Hepatocyte (in vitro differentiated cells): Measurements from ENCODE around the gene NAMPT. TPM values are rescaled to one million over a fixed set of nuclear protein-coding genes. Genes with fewer than 3 reads are reported as not detected.
A peak's percentile ranks its signal among the peaks of the same experiment; 100 is the strongest.

Experiments used
- DNase-seq: peaks from one replicate; pipeline ENCODE4 v3.0.0-alpha.2; 2016; ENCODE audit warnings: low spot score
- H2AFZ ChIP-seq: fragments of 200-600 bp; sonication (generic); 2 replicates; pipeline ENCODE4 v1.6.0; 2016; ENCODE audit warnings: antibody characterized with exemption, mild to moderate bottlenecking
- H3K27ac ChIP-seq: fragments of 200-600 bp; sonication (generic); 2 replicates; pipeline ENCODE4 v1.5.1; 2016; ENCODE audit warnings: mild to moderate bottlenecking
- H3K27me3 ChIP-seq: fragments of 200-600 bp; sonication (generic); 2 replicates; pipeline ENCODE4 v1.6.1; 2016
- H3K36me3 ChIP-seq: fragments of 200-600 bp; sonication (generic); replicated peaks from 2 replicates; pipeline ENCODE4 v1.5.1; 2016; ENCODE audit warnings: low read depth; ENCODE audit not compliant: insufficient read depth
- H3K4me1 ChIP-seq: fragments of 200-600 bp; sonication (generic); 2 replicates; pipeline ENCODE4 v1.5.1; 2016; ENCODE audit warnings: mild to moderate bottlenecking, moderate library complexity; ENCODE audit not compliant: insufficient read depth
- H3K4me2 ChIP-seq: fragments of 200-600 bp; sonication (generic); 2 replicates; pipeline ENCODE4 v1.6.0; 2016
- H3K4me3 ChIP-seq: fragments of 200-600 bp; sonication (generic); 2 replicates; pipeline ENCODE4 v1.5.1; 2016; ENCODE audit warnings: mild to moderate bottlenecking
- H3K79me2 ChIP-seq: fragments of 200-600 bp; sonication (generic); 2 replicates; pipeline ENCODE4 v1.6.0; 2017; ENCODE audit warnings: mild to moderate bottlenecking
- H3K9me2 ChIP-seq: fragments of 200-600 bp; sonication (generic); replicated peaks from 2 replicates; pipeline ENCODE4 v1.6.0; 2017; ENCODE audit warnings: mild to moderate bottlenecking; ENCODE audit not compliant: insufficient read depth
- H3K9me3 ChIP-seq: fragments of 200-600 bp; sonication (generic); 2 replicates; pipeline ENCODE4 v1.5.1; 2016; ENCODE audit warnings: low read depth, mild to moderate bottlenecking
- H4K20me1 ChIP-seq: fragments of 200-600 bp; sonication (generic); 2 replicates; pipeline ENCODE4 v1.6.0; 2016; ENCODE audit warnings: mild to moderate bottlenecking; ENCODE audit not compliant: insufficient read depth, poor library complexity, severe bottlenecking
- CTCF ChIP-seq: fragments of 200-600 bp; sonication (generic); IDR thresholded peaks from 2 replicates; pipeline ENCODE4 v1.5.1; 2016; ENCODE audit warnings: antibody characterized with exemption, mild to moderate bottlenecking; ENCODE audit not compliant: poor library complexity
- EZH2 ChIP-seq: fragments of 200-600 bp; sonication (generic); IDR thresholded peaks from 2 replicates; pipeline ENCODE4 v1.6.1; 2016; ENCODE audit warnings: antibody characterized with exemption, mild to moderate bottlenecking, borderline replicate concordance
- EZH2phosphoT487 ChIP-seq: fragments of 200-600 bp; sonication (generic); IDR thresholded peaks from one replicate; pipeline ENCODE4 v1.6.1; 2018; ENCODE audit warnings: antibody characterized with exemption, mild to moderate bottlenecking, low read depth, moderate library complexity; ENCODE audit not compliant: unreplicated experiment, severe bottlenecking
- WGBS: methylation state at CpG from one replicate; pipeline ENCODE4 v1.1.6; 2016; ENCODE audit warnings: low lambda C conversion rate; ENCODE audit errors: missing lambda C conversion rate; 5-methylcytosine and 5-hydroxymethylcytosine counted together
- polyA plus RNA-seq: library from polyadenylated mRNA; unstranded; fragments of >200 nt; fragmentation: Nextera tagmentation; extraction: Ambion mirVana; gene quantifications from 2 replicates; pipeline ENCODE4 v1.2.1, GENCODE V29; 2016
- total RNA-seq: library from RNA; depleted of rRNA; stranded (reverse); fragments of >200 nt; gene quantifications from 2 replicates; pipeline ENCODE4 v1.2.3, GENCODE V29; 2014

The NAMPT gene
- total and polyA plus RNA-seq, 2 experiments from 2014 or later, result 71.8 to 299 TPM

DNA sequence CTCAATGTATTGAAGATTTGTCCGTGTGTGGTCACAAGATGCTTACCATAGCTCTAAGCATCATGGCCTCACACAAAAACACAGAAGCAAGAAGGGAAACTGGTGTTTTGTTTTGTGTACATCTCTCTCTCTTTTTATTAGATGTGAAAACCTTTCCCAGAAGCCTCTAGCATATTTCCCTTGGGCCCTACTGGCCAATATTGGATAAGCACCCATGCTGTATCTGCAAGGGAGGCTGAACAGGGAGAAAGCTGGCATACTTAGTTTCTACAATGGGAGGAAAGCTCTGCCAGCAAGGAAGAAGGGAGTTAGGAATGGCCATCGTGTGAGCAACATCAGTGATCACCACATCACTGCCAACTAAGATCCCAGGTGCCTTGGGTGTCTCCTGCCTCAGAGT lies 9.6 kb upstream of the NAMPT start:
- Histone ChIP-seq H2AFZ (no peak overlapping the region), H3K27ac (no peak overlapping the region), H3K9me3 (no peaks in the 10 kb centered on the region), H3K4me2 (no peak overlapping the region), H3K4me3 (no peak overlapping the region), H3K27me3 (no peaks in the 10 kb centered on the region), H3K36me3 (no peaks in the 10 kb centered on the region), H3K9me2 (no peaks in the 10 kb centered on the region), H4K20me1 (no peaks in the 10 kb centered on the region), H3K79me2 (no peaks in the 10 kb centered on the region), H3K4me1 (peaks cover 14% of the 10 kb centered on the region)
- 45% methylated on average over 2 of the region's 2 CpGs for WGBS
- no peak for TF ChIP-seq EZH2
- TF ChIP-seq CTCF, result no peak
- no peak for TF ChIP-seq EZH2phosphoT487
- no peak for DNase-seq

GRCh38 chr7:106291247-106291646 lies 6.5 kb upstream of the NAMPT start:
- H3K4me3 ChIP-seq, result no peak overlapping the region
- no peaks in the 10 kb centered on the region for H3K79me2 ChIP-seq
- peaks cover 14% of the 10 kb centered on the region for H3K4me1 ChIP-seq
- no peak overlapping the region for H2AFZ ChIP-seq
- peak overlapping the region; percentile 92 for H3K27ac ChIP-seq
- H3K36me3 ChIP-seq, result no peaks in the 10 kb centered on the region
- TF ChIP-seq EZH2 (no peak), CTCF (no peak), EZH2phosphoT487 (no peak)
- no peaks in the 10 kb centered on the region for H3K27me3 ChIP-seq
- no peaks in the 10 kb centered on the region for H3K9me3 ChIP-seq
- H3K4me2 ChIP-seq, result no peak overlapping the region
- DNase-seq, result no peak
- WGBS, result 65% methylated on average over 4 of the region's 4 CpGs
- no peaks in the 10 kb centered on the region for H4K20me1 ChIP-seq
- no peaks in the 10 kb centered on the region for H3K9me2 ChIP-seq

DNA sequence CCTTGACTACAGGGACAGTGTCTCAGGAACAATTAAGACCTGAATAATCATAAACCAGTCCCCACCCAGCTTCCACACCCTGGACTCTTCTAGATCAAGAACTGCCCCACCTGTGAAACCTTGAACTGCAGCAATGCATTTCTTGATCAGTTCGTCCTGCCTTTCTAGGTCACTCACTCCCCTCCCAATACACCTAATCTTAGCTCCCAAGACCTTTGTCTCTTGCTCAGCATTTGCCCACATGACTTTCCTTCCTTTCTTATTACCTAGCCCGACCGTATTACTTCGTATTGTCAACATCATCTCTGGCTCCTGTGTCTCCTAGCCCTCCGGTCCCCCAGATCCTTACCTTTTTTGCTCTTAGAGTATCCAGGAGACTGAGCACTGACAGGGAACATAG lies 5.5 kb upstream of the NAMPT start:
- Histone ChIP-seq H3K79me2 (no peaks in the 10 kb centered on the region), H3K4me3 (no peak overlapping the region), H3K4me1 (peaks cover 14% of the 10 kb centered on the region), H3K9me2 (no peaks in the 10 kb centered on the region), H3K27ac (peak overlapping the region; percentile 92), H3K9me3 (no peaks in the 10 kb centered on the region), H2AFZ (peak overlapping the region; percentile 13), H3K27me3 (no peaks in the 10 kb centered on the region), H3K36me3 (no peaks in the 10 kb centered on the region), H3K4me2 (peak overlapping the region; percentile 57), H4K20me1 (no peaks in the 10 kb centered on the region)
- peak; percentile 72 for DNase-seq
- WGBS, result 78% methylated on average over 5 of the region's 5 CpGs
- TF ChIP-seq EZH2phosphoT487 (no peak), EZH2 (no peak), CTCF (no peak)

GRCh38 chr7:106289848-106290247 lies 5.1 kb upstream of the NAMPT start:
- 0% methylated on average over 1 of the region's 1 CpG for WGBS
- TF ChIP-seq EZH2phosphoT487, result no peak
- no peak for TF ChIP-seq EZH2
- no peak for TF ChIP-seq CTCF
- no peaks in the 10 kb centered on the region for H4K20me1 ChIP-seq
- no peaks in the 10 kb centered on the region for H3K9me3 ChIP-seq
- H3K27ac ChIP-seq, result peak overlapping the region; percentile 92
- peak overlapping the region; percentile 50 for H3K4me2 ChIP-seq
- H3K9me2 ChIP-seq, result no peaks in the 10 kb centered on the region
- H3K36me3 ChIP-seq, result no peaks in the 10 kb centered on the region
- no peak overlapping the region for H2AFZ ChIP-seq
- no peaks in the 10 kb centered on the region for H3K79me2 ChIP-seq
- DNase-seq, result no peak
- peaks cover 14% of the 10 kb centered on the region for H3K4me1 ChIP-seq
- no peaks in the 10 kb centered on the region for H3K27me3 ChIP-seq
- no peak overlapping the region for H3K4me3 ChIP-seq
